ENCODE results near the gene FAM222B.

- TF ChIP-seq POLR2AphosphoS5 (IDR thresholded peaks at IDR 0.05): no peak
- TF ChIP-seq POLR2A (IDR thresholded peaks at IDR 0.05): no peak
- no peak for TF ChIP-seq CTCF (IDR thresholded peaks at IDR 0.05)
Observed at GRCh38 chr17:28726226-28726626, 116.4 kb downstream of the FAM222B start, which contains the start of gene TLCD1.
